ENCODE data around the gene ADAM10. TPM values are rescaled to one million over a fixed set of nuclear protein-coding genes. Genes with fewer than 3 reads are reported as not detected.

ADAM10 gene
- total RNA-seq, 1 donor from 2014 or later: 125 TPM

- no peak for TF ChIP-seq CTCF (IDR thresholded peaks at IDR 0.05; ENCODE audit: insufficient read depth, low read length, poor library complexity, severe bottlenecking)
- DNase-seq (ENCODE audit: low read depth): no peak
- no peaks in the 10 kb centered on the region for H3K27me3 ChIP-seq (ENCODE audit: control insufficient read depth, insufficient read depth, low read length)
- peaks cover 1% of the 10 kb centered on the region for H3K36me3 ChIP-seq (ENCODE audit: control insufficient read depth, insufficient read depth, low read length)
- H3K4me3 ChIP-seq (ENCODE audit: low read depth, low read length): no peak overlapping the region
These were observed 116.7 kb downstream of the ADAM10 start for GRCh38 chr15:58632789-58633188.

GRCh38 chr15:58631319-58631718, 118.2 kb downstream of the ADAM10 start:
- Histone ChIP-seq H3K36me3 (ENCODE audit: control insufficient read depth, insufficient read depth, low read length) (peaks cover 1% of the 10 kb centered on the region), H3K27me3 (ENCODE audit: control insufficient read depth, insufficient read depth, low read length) (no peaks in the 10 kb centered on the region), H3K4me3 (ENCODE audit: low read depth, low read length) (no peak overlapping the region)
- no peak for TF ChIP-seq CTCF (IDR thresholded peaks at IDR 0.05; ENCODE audit: insufficient read depth, low read length, poor library complexity, severe bottlenecking)
- DNase-seq (ENCODE audit: low read depth): no peak

- no peak for TF ChIP-seq CTCF (IDR thresholded peaks at IDR 0.05; ENCODE audit: insufficient read depth, low read length, poor library complexity, severe bottlenecking)
- H3K27me3 ChIP-seq (ENCODE audit: control insufficient read depth, insufficient read depth, low read length): no peaks in the 10 kb centered on the region
- peaks cover 1% of the 10 kb centered on the region for H3K36me3 ChIP-seq (ENCODE audit: control insufficient read depth, insufficient read depth, low read length)
- DNase-seq (ENCODE audit: low read depth): no peak
- H3K4me3 ChIP-seq (ENCODE audit: low read depth, low read length): no peak overlapping the region
These were observed 119.9 kb downstream of the ADAM10 start for GRCh38 chr15:58629625-58630024.

- no peak for DNase-seq (ENCODE audit: low read depth)
- no peaks in the 10 kb centered on the region for H3K27me3 ChIP-seq (ENCODE audit: control insufficient read depth, insufficient read depth, low read length)
- no peak overlapping the region for H3K4me3 ChIP-seq (ENCODE audit: low read depth, low read length)
- peaks cover 1% of the 10 kb centered on the region for H3K36me3 ChIP-seq (ENCODE audit: control insufficient read depth, insufficient read depth, low read length)
- TF ChIP-seq CTCF (IDR thresholded peaks at IDR 0.05; ENCODE audit: insufficient read depth, low read length, poor library complexity, severe bottlenecking): no peak
These were observed 121.1 kb downstream of the ADAM10 start for GRCh38 chr15:58628206-58628947.

GRCh38 chr15:58627701-58628100, 121.8 kb downstream of the ADAM10 start:
- DNase-seq (ENCODE audit: low read depth): no peak
- TF ChIP-seq CTCF (IDR thresholded peaks at IDR 0.05; ENCODE audit: insufficient read depth, low read length, poor library complexity, severe bottlenecking): no peak
- Histone ChIP-seq H3K27me3 (ENCODE audit: control insufficient read depth, insufficient read depth, low read length) (no peaks in the 10 kb centered on the region), H3K4me3 (ENCODE audit: low read depth, low read length) (no peak overlapping the region), H3K36me3 (ENCODE audit: control insufficient read depth, insufficient read depth, low read length) (peaks cover 1% of the 10 kb centered on the region)

- no peak for DNase-seq (ENCODE audit: low read depth)
- no peak overlapping the region for H3K4me3 ChIP-seq (ENCODE audit: low read depth, low read length)
- no peaks in the 10 kb centered on the region for H3K27me3 ChIP-seq (ENCODE audit: control insufficient read depth, insufficient read depth, low read length)
- no peak for TF ChIP-seq CTCF (IDR thresholded peaks at IDR 0.05; ENCODE audit: insufficient read depth, low read length, poor library complexity, severe bottlenecking)
- H3K36me3 ChIP-seq (ENCODE audit: control insufficient read depth, insufficient read depth, low read length): peaks cover 1% of the 10 kb centered on the region
These were observed 122.5 kb downstream of the ADAM10 start for GRCh38 chr15:58627046-58627445.
